HG02798 (cell line): Measurements from ENCODE around the gene RUFY4.

Experiments used
- ATAC-seq: cut with Tn5 transposase; IDR thresholded peaks from one replicate; pipeline ENCODE4 v1.9.1; 2021; ENCODE audit warnings: mild to moderate bottlenecking; ENCODE audit not compliant: unreplicated experiment, poor library complexity

RUFY4 gene

GRCh38 chr2:218068721-218069334 is at the start of gene RUFY4:
Gene RUFY4 (plus strand): TSS chr2:218069253. CDS start chr2:218070606, 1,353 bp downstream.
- peak; percentile 95 for ATAC-seq

- no peak for ATAC-seq
These were observed 49.5 kb upstream of the RUFY4 start for GRCh38 chr2:218019411-218020060.

- ATAC-seq, result no peak
These were observed 48.8 kb upstream of the RUFY4 start for GRCh38 chr2:218020281-218020680.

GRCh38 chr2:218020966-218021535 is 48.0 kb upstream of the RUFY4 start:
- no peak for ATAC-seq

GRCh38 chr2:218021536-218022071 is 47.4 kb upstream of the RUFY4 start:
- no peak for ATAC-seq

- no peak for ATAC-seq
These were observed 46.8 kb upstream of the RUFY4 start for GRCh38 chr2:218022131-218022850.

- ATAC-seq, result no peak
These were observed 46.1 kb upstream of the RUFY4 start for GRCh38 chr2:218022851-218023530.

GRCh38 chr2:218023636-218024035 is 45.4 kb upstream of the RUFY4 start:
- ATAC-seq, result no peak

GRCh38 chr2:218024336-218024735 is 44.7 kb upstream of the RUFY4 start:
- ATAC-seq, result no peak

GRCh38 chr2:218024871-218025270 is 44.2 kb upstream of the RUFY4 start:
- no peak for ATAC-seq

GRCh38 chr2:218026244-218026643 is 42.8 kb upstream of the RUFY4 start:
- ATAC-seq, result no peak

- no peak for ATAC-seq
These were observed 42.2 kb upstream of the RUFY4 start for GRCh38 chr2:218026676-218027425.

- ATAC-seq, result no peak
These were observed 41.4 kb upstream of the RUFY4 start for GRCh38 chr2:218027426-218028188.

- ATAC-seq, result no peak
These were observed 40.9 kb upstream of the RUFY4 start for GRCh38 chr2:218028189-218028495.

GRCh38 chr2:218028562-218029348 is 40.3 kb upstream of the RUFY4 start:
- ATAC-seq, result no peak

GRCh38 chr2:218029366-218030360 is 39.4 kb upstream of the RUFY4 start:
- no peak for ATAC-seq
